K562 (cell line): Measurements from ENCODE around the gene MASP1. TPM values are rescaled to one million over a fixed set of nuclear protein-coding genes. Genes with fewer than 3 reads are reported as not detected.
A peak's percentile ranks its signal among the peaks of the same experiment; 100 is the strongest.

Experiments used
- ATF3 ChIP-seq, 2 experiments: fragments of 450-650 bp in 1 of 2; sonication (generic) in 1 of 2; formaldehyde crosslinking in 1 of 2; IDR thresholded peaks in 1 of 2; conservative IDR thresholded peaks in 1 of 2; 2 replicates each; pipeline versions ENCODE4 v1.6.1 to v1.8.1; 2016 to 2023; ENCODE audit warnings: mild to moderate bottlenecking in 2 of 2, moderate library complexity in 2 of 2, inconsistent platforms in 1 of 2, missing genetic modification reagents in 1 of 2
- BRF2 ChIP-seq: IDR thresholded peaks from 3 replicates; pipeline ENCODE4 v1.6.1; 2011; ENCODE audit warnings: borderline replicate concordance, mild to moderate bottlenecking; ENCODE audit not compliant: insufficient read length, insufficient read depth
- CBFA2T2 ChIP-seq: fragments of 450-650 bp; conservative IDR thresholded peaks from 2 replicates; pipeline ENCODE4 v1.6.1; 2017; ENCODE audit warnings: mild to moderate bottlenecking
- CCAR2 ChIP-seq: fragments of 200-400 bp; formaldehyde crosslinking; IDR thresholded peaks from 2 replicates; pipeline ENCODE4 v1.6.1; 2017; ENCODE audit warnings: mild to moderate bottlenecking, low read depth, low read length
- CCNT2 ChIP-seq: IDR thresholded peaks from 2 replicates; pipeline ENCODE4 v1.6.1; 2011; ENCODE audit warnings: borderline replicate concordance, low read depth, mild to moderate bottlenecking, moderate library complexity, mixed read lengths, low read length; ENCODE audit not compliant: insufficient read length; ENCODE audit errors: extremely low read depth
- DPF2 ChIP-seq: fragments of 450-650 bp; IDR thresholded peaks from 2 replicates; pipeline ENCODE4 v1.6.1; 2016
- ELK3 ChIP-seq: fragments of 450-650 bp; formaldehyde crosslinking; IDR thresholded peaks from 2 replicates; pipeline ENCODE4 v1.4.0; 2020; ENCODE audit warnings: mild to moderate bottlenecking
- FOXK2 ChIP-seq, 2 experiments: fragments of 450-650 bp; IDR thresholded peaks in 1 of 2; conservative IDR thresholded peaks in 1 of 2; 2 replicates each; pipeline ENCODE4 v1.6.1; 2016; ENCODE audit warnings: low read depth in 2 of 2, mild to moderate bottlenecking in 1 of 2
- HMBOX1 ChIP-seq: sonication (generic); IDR thresholded peaks from 2 replicates; pipeline ENCODE4 v1.6.1; 2016
- KDM2B ChIP-seq: fragments of 250-450 bp; sonication (Bioruptor Pico); IDR thresholded peaks from 2 replicates; pipeline ENCODE4 v1.8.0; 2021; ENCODE audit warnings: mild to moderate bottlenecking, moderate library complexity
- MAFK ChIP-seq: IDR thresholded peaks from 2 replicates; pipeline ENCODE4 v1.6.1; 2011; ENCODE audit warnings: low read length, improper control_type of control experiment
- NCOR1 ChIP-seq: fragments of 450-650 bp; IDR thresholded peaks from 2 replicates; pipeline ENCODE4 v1.6.1; 2016; ENCODE audit warnings: mild to moderate bottlenecking, moderate library complexity
- NRF1 ChIP-seq, 2 experiments: fragments of 450-650 bp; IDR thresholded peaks in 1 of 2; conservative IDR thresholded peaks in 1 of 2; 2 replicates each; pipeline ENCODE4 v1.6.1; 2014; ENCODE audit warnings: mild to moderate bottlenecking in 2 of 2
- RCOR1 ChIP-seq, 2 experiments: IDR thresholded peaks; 2 replicates each; pipeline ENCODE4 v1.6.1; 2012; ENCODE audit warnings: low read depth in 2 of 2, low read length in 2 of 2, borderline replicate concordance in 1 of 2, improper control_type of control experiment in 1 of 2
- STAT5A ChIP-seq: IDR thresholded peaks from 2 replicates; pipeline ENCODE4 v1.6.1; 2012; ENCODE audit warnings: low read length, inconsistent platforms, borderline replicate concordance
- TAL1 ChIP-seq: fragments of 450-650 bp; IDR thresholded peaks from 2 replicates; pipeline ENCODE4 v1.6.1; 2016; ENCODE audit warnings: mild to moderate bottlenecking
- TBL1XR1 ChIP-seq, 2 experiments: IDR thresholded peaks; 2 replicates each; pipeline ENCODE4 v1.6.1; 2012; ENCODE audit warnings: improper control_type of control experiment in 2 of 2, low read length in 2 of 2, mild to moderate bottlenecking in 1 of 2
- TSC22D4 ChIP-seq: fragments of 450-650 bp; IDR thresholded peaks from 2 replicates; pipeline ENCODE4 v1.6.1; 2016; ENCODE audit warnings: missing genetic modification characterization, missing biosample characterization, control low read depth
- ZBTB43 ChIP-seq: sonication (generic); formaldehyde crosslinking; IDR thresholded peaks from 2 replicates; pipeline ENCODE4 v1.8.0; 2023; ENCODE audit warnings: mild to moderate bottlenecking, missing genetic modification reagents
- ZNF174 ChIP-seq: fragments of 250-450 bp; sonication (Bioruptor Pico); IDR thresholded peaks from 2 replicates; pipeline ENCODE4 v1.4.0; 2020; ENCODE audit warnings: mild to moderate bottlenecking
- ZNF217 ChIP-seq: sonication (generic); formaldehyde crosslinking; IDR thresholded peaks from 2 replicates; pipeline ENCODE4 v1.8.0; 2022; ENCODE audit warnings: mild to moderate bottlenecking, missing genetic modification reagents
- ZNF354B ChIP-seq: fragments of 250-450 bp; sonication (Bioruptor Pico); IDR thresholded peaks from 2 replicates; pipeline ENCODE4 v1.4.0; 2020
- ZNF584 ChIP-seq: fragments of 200-800 bp; sonication (Bioruptor generic); IDR thresholded peaks from 2 replicates; pipeline ENCODE4 v1.6.1; 2016; ENCODE audit warnings: low read depth, mild to moderate bottlenecking, missing genetic modification characterization, missing compliant biosample characterization
- polyA plus RNA-seq, 8 experiments: library from polyadenylated mRNA; depleted of rRNA in 4 of 8; stranded (reverse) in 5 of 8; unstranded in 3 of 8; fragments of >200 nt; fragmentation: Nextera tagmentation in 2 of 8; fragmentation: Illumina TruSeq in 1 of 8; extraction: Ambion mirVana in 2 of 8; extraction: Trizol in 1 of 8; gene quantifications; 2 replicates each; pipeline versions ENCODE4 v1.2.1 to v1.2.3, GENCODE V29; 2011 to 2014; ENCODE audit warnings: inconsistent platforms in 1 of 8, missing spikeins in 1 of 8
- total RNA-seq, 7 experiments: library from RNA; depleted of rRNA in 6 of 7; stranded (reverse); fragments of >200 nt in 6 of 7; fragmentation: Illumina TruSeq in 2 of 7; extraction: Trizol in 2 of 7; gene quantifications; 2 replicates each; pipeline versions ENCODE4 v1.2.1 to v1.2.3, GENCODE V29; 2011 to 2021; ENCODE audit warnings: low replicate concordance in 1 of 7

MASP1 gene
- total and polyA plus RNA-seq, 9 of the 15 experiments (the other 6 are each of a cell fraction or from before 2014, with no cell fraction given) = 0.03 to 0.24 (median 0.20) TPM; not detected in 3

- no peak for TF ChIP-seq BRF2
- no peak for TF ChIP-seq CCAR2
- peak; percentile 72 for TF ChIP-seq NCOR1
- TF ChIP-seq ZNF354B (CRISPR knock-in tag) = no peak
- TF ChIP-seq ZNF584 (CRISPR knock-in tag) = 0 out of 2 replicates have a peak, but pooled peaks have one; percentile 33
- peak in 1 of 2 experiments; percentile 95; a peak in 2 of 4 replicates for TF ChIP-seq RCOR1 (IDR thresholded peaks at IDR 0.05; ENCODE audit: borderline replicate concordance in 1 of 2, low read depth in 2 of 2, low read length in 2 of 2)
- no peak for TF ChIP-seq ZBTB43 (CRISPR knock-in tag)
- peak; percentile 82 for TF ChIP-seq CBFA2T2
- no peak for TF ChIP-seq KDM2B (CRISPR knock-in tag)
- TF ChIP-seq NRF1 (conservative IDR thresholded peaks at IDR 0.05 in 1 of 2, IDR thresholded peaks at IDR 0.05 in 1 of 2) = no peak
- peak; percentile 50; the same call in 1 of the 2 replicates for TF ChIP-seq STAT5A
- TF ChIP-seq MAFK = no peak
- no peak for TF ChIP-seq FOXK2 (conservative IDR thresholded peaks at IDR 0.05 in 1 of 2, IDR thresholded peaks at IDR 0.05 in 1 of 2; ENCODE audit: low read depth in 2 of 2)
- no peak for TF ChIP-seq ZNF174 (CRISPR knock-in tag)
- TF ChIP-seq ATF3 (IDR thresholded peaks at IDR 0.05) = no peak
- no peak for TF ChIP-seq ATF3 (CRISPR knock-in tag; conservative IDR thresholded peaks at IDR 0.05)
- TF ChIP-seq TBL1XR1 (IDR thresholded peaks at IDR 0.05; ENCODE audit: low read length in 2 of 2) = peak in 1 of 2 experiments; percentile 30; a peak in 1 of 4 replicates
- peak; percentile 53 for TF ChIP-seq CCNT2
- TF ChIP-seq HMBOX1 = 0 out of 2 replicates have a peak, but pooled peaks have one; percentile 35
- TF ChIP-seq DPF2 = peak; percentile 64
- peak; percentile 91 for TF ChIP-seq TAL1
- no peak for TF ChIP-seq ELK3 (CRISPR knock-in tag)
- TF ChIP-seq TSC22D4 (tag) = no peak
- TF ChIP-seq ZNF217 (CRISPR knock-in tag) = no peak
These were observed 80.8 kb downstream of the MASP1 start (continued) for GRCh38 chr3:187210545-187211327.
